GM19328 (cell line): ENCODE measurements around the gene TAS1R1.

Source experiments
- ATAC-seq: cut with Tn5 transposase; IDR thresholded peaks from one replicate; pipeline ENCODE4 v1.9.1; 2021; ENCODE audit warnings: mild to moderate bottlenecking, moderate library complexity; ENCODE audit not compliant: unreplicated experiment

The TAS1R1 gene

GRCh38 chr1:6602669-6603237 lies 47.6 kb downstream of the TAS1R1 start, which contains the start of gene KLHL21:
KLHL21 (minus strand) TSS chr1:6602869; CDS start chr1:6602817, 52 bp downstream.
- ATAC-seq, result peak; percentile 47

GRCh38 chr1:6603238-6603914 lies 48.3 kb downstream of the TAS1R1 start:
- peak; percentile 24 for ATAC-seq

GRCh38 chr1:6603915-6604558 lies 48.9 kb downstream of the TAS1R1 start:
- no peak for ATAC-seq

DNA sequence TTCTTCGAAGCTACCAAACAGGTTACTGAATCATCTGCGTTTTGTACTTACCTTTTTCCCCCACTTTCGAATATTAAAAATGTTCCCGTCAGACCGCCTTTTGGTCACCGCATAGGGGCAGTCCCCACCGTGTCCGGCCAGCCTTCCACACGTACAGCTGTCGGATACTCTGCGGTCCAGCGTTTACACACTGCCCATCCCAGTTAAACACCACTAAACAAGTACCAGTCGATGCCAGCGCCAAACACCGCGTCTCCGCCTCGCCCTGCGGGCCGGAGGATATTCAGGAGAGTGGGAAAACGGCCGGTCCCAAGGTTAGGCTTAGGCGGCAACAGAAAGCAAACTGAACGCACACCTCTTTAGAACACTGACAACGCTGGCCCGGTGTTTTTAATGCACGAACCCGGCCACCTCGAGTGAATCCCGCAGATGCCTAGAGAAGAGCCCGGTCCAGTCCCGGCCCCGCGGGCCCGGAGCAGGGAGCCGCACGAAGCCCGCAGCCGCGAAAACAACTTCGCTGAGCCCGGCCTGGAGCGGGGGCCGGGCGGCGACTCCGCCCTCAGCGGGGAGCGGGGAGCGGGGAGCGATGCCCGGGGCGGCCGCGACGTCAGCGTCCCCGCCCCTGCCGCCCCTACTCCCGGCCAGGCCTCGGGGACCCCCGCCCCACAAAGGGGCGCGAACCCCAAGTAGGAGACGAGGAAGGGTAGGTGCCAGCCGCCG lies 57.7 kb downstream of the TAS1R1 start:
- peak; percentile 31 for ATAC-seq

DNA sequence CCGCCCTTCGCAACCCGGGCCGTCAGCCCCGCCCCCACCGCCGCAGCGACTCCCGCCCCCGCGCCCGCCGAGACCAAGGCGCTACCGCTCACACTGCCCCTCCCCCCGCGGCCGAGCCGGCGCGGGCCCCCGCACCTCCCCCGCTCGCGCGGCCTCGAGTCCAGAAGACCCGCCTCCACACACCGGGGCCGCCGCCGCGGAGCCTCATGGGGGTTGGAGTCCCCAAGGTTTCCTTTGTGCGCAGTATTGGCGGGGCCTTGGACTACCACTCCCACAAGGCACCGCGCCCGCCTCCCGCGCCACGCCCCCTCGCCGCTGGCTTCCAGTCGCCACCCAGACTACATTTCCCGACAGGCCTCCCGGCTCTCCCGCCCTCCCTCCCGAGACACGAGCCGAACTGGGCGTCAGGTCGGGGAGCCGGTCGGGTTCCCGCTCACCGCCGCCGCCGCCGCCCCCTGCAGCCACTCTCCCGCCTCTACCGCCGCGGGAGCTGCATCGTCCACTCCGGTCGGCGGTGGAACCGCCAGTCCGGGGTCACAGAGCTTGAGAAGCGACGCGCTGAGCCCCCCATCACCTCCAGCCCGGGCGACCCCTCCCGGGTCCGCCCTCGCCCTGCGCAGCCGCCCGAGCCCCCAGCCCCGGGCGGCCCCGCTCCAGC lies 58.4 kb downstream of the TAS1R1 start, which contains the start of gene PHF13:
PHF13 (plus strand) TSS at position 371 of the 658 bp plus-strand sequence. CDS start 336 bp downstream, outside the sequence.
- peak; percentile 90 for ATAC-seq

GRCh38 chr1:6614019-6614928 lies 59.2 kb downstream of the TAS1R1 start:
- no peak for ATAC-seq

DNA sequence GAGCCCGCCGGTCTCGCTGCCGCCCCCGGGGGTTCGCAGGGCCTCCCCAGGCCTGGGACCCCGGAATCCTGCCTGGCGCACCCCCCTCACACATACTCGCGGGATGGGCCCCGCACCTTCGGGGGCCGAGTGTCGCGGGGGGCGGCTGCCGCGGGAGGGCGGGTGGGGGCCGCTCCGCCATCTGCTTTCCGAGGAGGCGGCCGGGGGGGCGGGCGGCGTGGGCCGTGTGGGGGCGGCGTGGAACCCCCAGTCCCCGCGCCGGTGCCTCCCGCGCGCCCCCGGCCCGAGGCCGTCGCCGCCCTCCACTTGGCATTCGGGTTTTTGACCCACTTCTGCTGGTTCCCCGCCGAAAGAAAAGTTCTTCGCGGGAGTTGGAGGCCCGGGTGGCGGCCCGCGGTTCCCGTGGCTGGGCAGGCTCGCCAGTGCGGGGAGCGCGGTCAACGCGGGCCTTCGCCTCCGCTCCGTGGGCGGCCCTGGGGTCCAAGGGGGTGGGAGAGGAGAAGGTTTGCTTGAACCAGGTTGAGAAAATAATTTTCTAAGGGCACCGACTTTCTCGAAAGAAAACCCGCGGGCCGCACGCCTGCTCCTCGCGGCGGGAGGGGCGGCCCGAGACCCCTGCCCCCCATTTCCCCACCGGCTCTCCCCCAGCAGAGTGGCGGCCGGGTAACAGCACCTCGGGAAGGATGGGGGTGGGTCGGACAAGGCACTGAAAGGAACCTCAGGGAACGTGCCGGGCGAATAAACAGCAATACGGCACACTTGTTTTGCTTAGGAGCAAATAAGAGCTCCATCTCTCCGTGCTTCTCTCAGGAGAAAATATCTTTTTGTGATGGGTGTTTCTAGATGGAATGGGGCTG lies 60.0 kb downstream of the TAS1R1 start:
- no peak for ATAC-seq

DNA sequence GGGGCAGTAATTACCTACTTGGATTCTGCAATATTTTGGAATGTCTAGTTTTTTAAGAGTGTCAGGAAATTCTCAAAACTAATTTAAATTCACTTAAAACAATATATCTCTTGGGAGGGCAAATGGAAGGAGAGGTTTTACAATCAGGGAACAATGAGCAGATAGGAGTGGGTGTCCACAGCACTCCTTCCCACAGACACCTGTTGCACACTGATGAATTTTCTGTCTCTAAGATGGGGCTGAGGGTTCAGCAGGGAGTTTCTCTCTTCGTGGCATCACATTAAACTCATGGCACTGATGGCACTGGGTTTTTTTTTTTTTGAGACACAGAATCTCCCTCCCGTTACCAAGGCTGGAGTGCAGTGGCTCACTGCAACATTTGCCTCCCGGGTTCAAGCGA lies 63.9 kb downstream of the TAS1R1 start:
- no peak for ATAC-seq

DNA sequence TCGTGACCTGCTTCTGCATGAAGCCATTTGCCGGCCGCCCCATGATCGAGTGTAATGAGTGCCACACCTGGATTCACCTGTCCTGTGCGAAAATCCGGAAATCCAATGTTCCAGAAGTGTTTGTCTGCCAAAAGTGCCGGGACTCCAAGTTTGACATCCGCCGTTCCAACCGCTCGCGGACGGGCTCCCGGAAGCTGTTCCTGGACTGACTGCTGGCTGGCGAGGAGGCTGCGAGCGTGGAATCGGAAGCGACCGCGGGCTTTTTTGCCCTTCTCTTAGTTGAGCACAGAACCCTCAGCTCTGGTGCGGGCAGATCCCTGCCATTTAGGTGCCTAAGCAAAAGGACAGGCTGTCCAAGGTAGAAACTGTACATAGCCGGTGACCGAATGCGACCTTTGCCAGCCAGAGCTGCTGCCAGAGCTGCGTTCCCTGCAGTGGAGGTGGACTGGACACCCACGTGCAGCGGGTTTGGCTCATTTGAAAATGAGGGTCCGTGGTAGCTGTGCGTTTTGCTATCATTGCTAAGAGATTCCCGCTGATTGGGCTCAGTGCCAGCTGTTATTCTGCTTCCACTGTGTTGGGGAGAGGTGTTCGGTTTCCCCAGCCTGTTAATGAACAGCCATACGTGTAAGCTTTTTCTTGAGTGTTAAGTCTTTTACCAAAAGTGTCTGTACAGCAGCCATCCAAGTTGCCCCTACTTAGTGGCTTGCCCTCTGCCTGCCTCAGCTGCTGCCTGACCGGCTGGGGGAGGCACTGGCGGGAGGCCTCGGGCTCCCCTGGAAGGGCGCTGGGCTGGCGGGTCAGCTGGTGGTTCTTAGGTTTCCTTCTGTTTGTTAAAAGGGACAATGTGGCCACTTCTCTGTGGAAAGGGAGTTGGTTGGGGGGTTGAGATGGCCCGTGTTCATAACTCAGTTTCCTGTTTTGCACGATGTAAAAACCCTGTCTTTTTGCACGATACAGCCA lies 66.6 kb downstream of the TAS1R1 start:
- no peak for ATAC-seq

GRCh38 chr1:6622396-6623152 lies 67.5 kb downstream of the TAS1R1 start:
- ATAC-seq, result no peak

DNA sequence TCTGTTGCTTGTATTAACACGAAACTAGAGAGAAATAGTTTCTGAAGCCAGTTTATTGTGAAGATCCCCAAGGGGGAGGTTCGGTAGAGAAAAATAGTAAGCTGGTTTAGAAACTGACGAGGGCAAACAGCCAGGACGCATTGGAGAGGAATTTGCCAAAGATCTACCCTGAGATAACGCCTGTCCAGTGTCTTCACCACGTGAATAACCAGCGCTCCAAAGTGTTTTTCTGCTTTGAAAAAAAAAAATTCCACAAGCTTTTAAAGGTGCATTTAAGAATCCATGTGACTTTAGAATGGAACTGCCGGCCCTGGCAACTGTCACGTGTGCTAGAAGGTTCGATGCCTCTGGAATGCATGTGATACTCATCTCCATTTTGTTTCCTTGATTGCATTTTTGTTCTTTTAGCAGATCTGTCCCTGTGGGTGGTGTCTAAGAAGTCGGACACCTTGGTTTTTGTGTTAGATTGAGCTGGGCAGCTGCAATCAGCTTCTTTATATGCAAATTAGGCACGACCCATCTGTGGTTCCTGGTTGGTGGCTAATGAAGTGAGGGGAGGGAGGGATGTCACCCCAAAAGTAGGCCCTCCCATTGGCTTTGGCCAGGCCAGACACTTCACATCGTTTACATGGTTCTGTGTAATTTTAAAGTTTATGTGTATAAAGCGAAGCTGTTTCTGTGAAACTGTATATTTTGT lies 68.3 kb downstream of the TAS1R1 start:
- no peak for ATAC-seq

DNA sequence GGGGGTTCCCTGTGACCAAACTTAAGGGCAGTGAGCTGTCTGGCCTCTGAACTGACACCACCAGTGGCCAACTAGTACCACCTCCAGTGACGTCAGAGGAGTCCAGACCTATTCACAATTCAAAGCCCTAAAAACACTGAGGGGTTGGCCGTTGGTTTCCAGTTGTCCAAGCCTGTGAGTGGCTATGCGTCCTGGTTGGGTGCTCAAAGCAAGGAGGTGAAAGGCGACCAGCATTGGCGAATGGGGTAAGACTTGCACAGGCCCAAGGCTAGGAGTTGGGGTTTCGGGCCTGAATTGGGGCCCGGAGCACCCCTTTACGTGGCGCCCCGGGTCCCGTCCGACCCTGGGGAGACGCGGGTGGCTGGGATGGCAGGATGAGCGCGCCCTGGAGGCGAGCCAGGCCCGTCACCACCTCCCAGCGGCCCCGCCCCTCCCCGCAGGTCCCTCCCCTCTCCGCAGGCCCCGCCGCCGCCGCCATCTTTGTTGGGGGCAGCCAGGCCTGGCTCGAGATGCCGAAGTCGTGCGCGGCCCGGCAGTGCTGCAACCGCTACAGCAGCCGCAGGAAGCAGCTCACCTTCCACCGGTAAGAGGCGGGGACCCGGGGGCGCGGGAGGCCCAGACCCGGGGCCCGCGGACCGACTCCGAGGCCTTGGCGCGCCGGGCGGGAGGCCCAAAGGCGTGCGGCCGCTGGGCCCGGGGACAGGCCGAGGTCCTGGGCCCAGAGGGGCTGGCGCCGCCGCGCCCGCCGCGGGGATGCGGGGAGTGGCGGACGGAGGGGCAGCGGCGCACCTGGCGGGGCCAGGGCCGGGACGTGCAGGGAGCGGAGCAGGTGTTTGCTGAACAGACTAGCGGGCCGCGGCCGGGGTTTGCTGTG lies 69.8 kb downstream of the TAS1R1 start, which contains the start of gene THAP3:
THAP3 (plus strand) TSS at position 159 of the 874 bp plus-strand sequence; CDS start at position 510, 351 bp downstream.
- peak; percentile 76 for ATAC-seq

- ATAC-seq, result peak; percentile 42
Measured at GRCh38 chr1:6625584-6626149, 70.6 kb downstream of the TAS1R1 start.

- ATAC-seq, result no peak
Measured at GRCh38 chr1:6627031-6627430, 71.9 kb downstream of the TAS1R1 start.
